Esophagus squamous epithelium (tissue), 5 donors: Measurements from ENCODE around the gene HS6ST2. TPM values are rescaled to one million over a fixed set of nuclear protein-coding genes. Genes with fewer than 3 reads are reported as not detected.

Experiments
- DNase-seq: peaks from one replicate; lab custom pipeline; 2025; lab: John Stamatoyannopoulos, UW
- H3K27ac ChIP-seq, 4 donors: fragments of 200-600 bp; sonication (generic); one replicate each; pipeline ENCODE4 v1.5.1; 2016 to 2019; ENCODE audit warnings: mild to moderate bottlenecking in 1 of 4
- H3K27me3 ChIP-seq, 4 donors: fragments of 200-600 bp; sonication (generic); 1 replicate in 3 of 4; 2 replicates in 1 of 4; pipeline versions ENCODE4 v1.5.1 to v1.6.0; 2017 to 2021; ENCODE audit warnings: antibody characterized with exemption in 1 of 4
- H3K36me3 ChIP-seq, 3 donors: fragments of 200-600 bp; sonication (generic); one replicate each; pipeline ENCODE4 v1.5.1; 2016 to 2019
- H3K4me1 ChIP-seq, 3 donors: fragments of 200-600 bp; sonication (generic); one replicate each; pipeline ENCODE4 v1.5.1; 2017 to 2019
- H3K4me3 ChIP-seq, 4 donors: fragments of 200-600 bp; sonication (generic); 1 replicate in 3 of 4; 2 replicates in 1 of 4; pipeline ENCODE4 v1.5.1; 2016 to 2019; ENCODE audit warnings: mild to moderate bottlenecking in 2 of 4, moderate library complexity in 1 of 4
- H3K9me3 ChIP-seq, 3 donors: fragments of 200-600 bp; sonication (generic); one replicate each; pipeline ENCODE4 v1.5.1; 2016 to 2019
- POLR2A ChIP-seq, 4 donors: fragments of 450-650 bp; IDR thresholded peaks; one replicate each; pipeline ENCODE4 v1.6.1; 2017; ENCODE audit warnings: antibody characterized with exemption in 4 of 4, mild to moderate bottlenecking in 4 of 4, moderate library complexity in 3 of 4
- WGBS, 2 donors: methylation state at CpG; one replicate each; pipeline ENCODE4 v1.1.5; 2018; 5-methylcytosine and 5-hydroxymethylcytosine counted together
- intact Hi-C: fragments of 100-400 bp; cut with DNase I; formaldehyde crosslinking; loops from one replicate; pipeline ENCODE4 v1.15.0; 2022
- total RNA-seq, 4 donors: library from RNA; depleted of rRNA; stranded (reverse); fragments of >200 nt; gene quantifications; one replicate each; pipeline ENCODE4 v1.1.0, GENCODE V29; 2016
- TF ChIP-seq, protein P1 (sequence below), 6 experiments: fragments of 450-650 bp in 4 of 6; fragments of 200-600 bp in 2 of 6; sonication (generic) in 2 of 6; IDR thresholded peaks; one replicate each; pipeline ENCODE4 v1.5.1; 2016 to 2019; ENCODE audit warnings: antibody characterized with exemption in 6 of 6, mild to moderate bottlenecking in 4 of 6, moderate library complexity in 4 of 6
- donor health status: DM: yes; HTN: yes; CAD: no.

Gene HS6ST2
- total RNA-seq, 4 donors from 2014 or later = 6.3 to 9.0 (median 7.1) TPM

DNA sequence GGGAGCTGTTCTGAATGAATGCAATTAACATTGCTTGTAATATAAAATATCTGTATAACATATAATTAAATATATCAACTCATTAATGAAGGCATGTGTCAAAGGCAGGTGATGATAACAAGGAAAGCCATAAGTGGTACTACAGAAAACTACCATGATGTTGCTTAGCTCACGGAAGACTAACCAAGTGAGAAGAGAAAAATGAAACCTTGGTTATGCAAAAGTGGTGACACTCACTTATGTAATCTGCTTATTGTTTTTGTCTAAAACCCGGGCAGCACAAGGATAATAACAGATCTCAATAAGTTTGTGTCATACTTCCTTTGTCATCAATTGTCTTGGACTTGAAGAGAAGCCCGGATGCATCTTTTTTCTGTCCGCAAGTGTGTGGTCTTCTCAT lies 156.4 kb downstream of the HS6ST2 start:
- intact Hi-C loops = no loop called here
- TF ChIP-seq POLR2A (IDR thresholded peaks at IDR 0.05) = no peak
- TF ChIP-seq, protein P1, sequence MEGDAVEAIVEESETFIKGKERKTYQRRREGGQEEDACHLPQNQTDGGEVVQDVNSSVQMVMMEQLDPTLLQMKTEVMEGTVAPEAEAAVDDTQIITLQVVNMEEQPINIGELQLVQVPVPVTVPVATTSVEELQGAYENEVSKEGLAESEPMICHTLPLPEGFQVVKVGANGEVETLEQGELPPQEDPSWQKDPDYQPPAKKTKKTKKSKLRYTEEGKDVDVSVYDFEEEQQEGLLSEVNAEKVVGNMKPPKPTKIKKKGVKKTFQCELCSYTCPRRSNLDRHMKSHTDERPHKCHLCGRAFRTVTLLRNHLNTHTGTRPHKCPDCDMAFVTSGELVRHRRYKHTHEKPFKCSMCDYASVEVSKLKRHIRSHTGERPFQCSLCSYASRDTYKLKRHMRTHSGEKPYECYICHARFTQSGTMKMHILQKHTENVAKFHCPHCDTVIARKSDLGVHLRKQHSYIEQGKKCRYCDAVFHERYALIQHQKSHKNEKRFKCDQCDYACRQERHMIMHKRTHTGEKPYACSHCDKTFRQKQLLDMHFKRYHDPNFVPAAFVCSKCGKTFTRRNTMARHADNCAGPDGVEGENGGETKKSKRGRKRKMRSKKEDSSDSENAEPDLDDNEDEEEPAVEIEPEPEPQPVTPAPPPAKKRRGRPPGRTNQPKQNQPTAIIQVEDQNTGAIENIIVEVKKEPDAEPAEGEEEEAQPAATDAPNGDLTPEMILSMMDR (IDR thresholded peaks at IDR 0.05) = no peak
- Histone ChIP-seq H3K4me3 (no peak overlapping the region), H3K27ac (no peak overlapping the region), H3K9me3 (no peaks in the 10 kb centered on the region), H3K27me3 (no peaks in the 10 kb centered on the region), H3K4me1 (no peaks in the 10 kb centered on the region), H3K36me3 (no peaks in the 10 kb centered on the region)
- WGBS, 2 donors = 66 to 68% methylated on average over 3 to 4 of the region's 4 CpGs
- no peak for DNase-seq

DNA sequence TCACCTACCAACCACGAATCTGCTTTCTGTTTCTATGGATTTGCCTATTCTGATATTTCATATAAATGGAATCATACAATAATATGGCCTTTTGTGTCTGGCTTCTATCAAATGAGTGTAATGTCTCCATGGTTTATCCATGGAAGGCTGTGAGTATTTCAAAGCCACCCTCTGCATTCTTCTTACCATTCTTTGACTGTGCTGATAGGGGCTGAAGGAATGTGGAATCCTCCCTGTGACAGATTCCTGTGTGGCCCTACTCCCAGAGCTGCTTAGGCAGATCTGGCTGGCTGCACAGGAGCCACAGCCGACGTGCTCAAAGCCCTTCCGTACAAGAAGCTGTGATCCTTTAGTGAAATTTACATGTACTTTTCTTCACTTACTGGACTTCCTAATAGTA lies 163.2 kb downstream of the HS6ST2 start:
- Histone ChIP-seq H3K27ac (no peak overlapping the region), H3K4me1 (no peaks in the 10 kb centered on the region), H3K27me3 (no peaks in the 10 kb centered on the region), H3K36me3 (no peaks in the 10 kb centered on the region), H3K9me3 (no peaks in the 10 kb centered on the region), H3K4me3 (no peak overlapping the region)
- DNase-seq = no peak
- WGBS, 2 donors = 75 to 85% methylated on average over 4 of the region's 4 CpGs
- TF ChIP-seq POLR2A (IDR thresholded peaks at IDR 0.05) = no peak
- TF ChIP-seq, protein P1 (IDR thresholded peaks at IDR 0.05) = no peak
- intact Hi-C loops = no loop called here

DNA sequence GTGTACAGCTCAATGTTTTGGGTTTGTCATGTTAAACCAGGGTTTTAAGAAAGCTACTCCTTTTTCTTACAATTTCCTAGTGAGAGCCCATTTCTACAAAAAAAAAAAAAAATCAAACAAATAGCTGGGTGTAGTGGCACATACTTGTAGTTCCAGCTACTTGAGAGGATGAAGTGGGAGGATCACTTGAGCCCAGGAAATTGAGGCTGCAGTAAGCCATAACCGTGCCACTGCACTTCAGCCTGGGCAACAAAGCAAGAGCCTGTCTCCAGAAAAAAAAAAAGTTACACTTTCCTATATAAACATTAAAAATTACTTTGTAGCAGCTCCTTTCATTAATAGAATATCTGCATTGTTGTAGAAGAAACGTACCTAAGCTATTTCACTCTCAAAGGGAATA lies 166.7 kb downstream of the HS6ST2 start:
- Histone ChIP-seq H3K9me3 (no peaks in the 10 kb centered on the region), H3K27ac (no peak overlapping the region), H3K27me3 (no peaks in the 10 kb centered on the region), H3K4me1 (no peaks in the 10 kb centered on the region), H3K36me3 (no peaks in the 10 kb centered on the region), H3K4me3 (no peak overlapping the region)
- intact Hi-C loops = no loop called here
- WGBS, 2 donors = 73 to 83% methylated on average over 2 of the region's 2 CpGs
- TF ChIP-seq, protein P1 (IDR thresholded peaks at IDR 0.05) = no peak
- no peak for TF ChIP-seq POLR2A (IDR thresholded peaks at IDR 0.05)
- no peak for DNase-seq

DNA sequence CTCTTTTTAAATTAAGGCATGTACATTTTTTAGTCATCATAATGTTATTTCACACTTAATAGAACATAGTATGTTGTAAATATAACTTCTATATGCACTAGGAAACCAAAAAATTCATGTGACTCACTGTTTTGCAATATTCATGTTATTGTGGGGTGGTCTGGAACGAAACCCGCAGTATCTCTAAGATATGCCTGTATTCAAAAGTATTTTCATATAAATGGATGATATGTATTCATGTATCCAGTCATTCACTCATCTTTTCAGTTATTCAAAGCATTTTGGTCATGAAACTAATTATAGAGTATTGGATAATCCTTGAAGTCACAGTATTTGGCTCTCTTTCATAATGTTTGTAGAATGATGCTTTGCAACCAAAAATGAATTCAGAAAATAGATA lies 168.1 kb downstream of the HS6ST2 start:
- WGBS, 2 donors = 79 to 89% methylated on average over 2 of the region's 2 CpGs
- TF ChIP-seq, protein P1 (IDR thresholded peaks at IDR 0.05) = no peak
- no peak for TF ChIP-seq POLR2A (IDR thresholded peaks at IDR 0.05)
- intact Hi-C loops = no loop called here

DNA sequence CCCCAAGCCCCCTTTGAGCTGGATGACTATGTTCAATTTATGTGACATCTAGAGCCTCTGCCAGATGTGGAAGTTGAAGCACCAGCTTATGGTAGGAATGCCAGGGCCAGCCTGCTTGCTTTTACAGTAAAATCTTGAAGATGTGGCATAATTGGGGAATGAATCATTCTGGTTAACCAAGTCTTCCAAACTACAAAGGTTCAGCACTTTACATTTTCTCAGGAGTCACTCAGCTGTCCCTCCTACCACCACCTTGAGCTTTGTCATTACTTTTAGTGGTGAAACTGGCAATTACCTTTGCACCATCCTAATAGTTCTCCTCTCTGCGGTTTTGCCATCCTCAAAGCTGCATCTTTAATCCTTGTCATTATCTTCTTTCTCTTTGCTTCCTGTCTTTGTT lies 172.2 kb downstream of the HS6ST2 start:
- H3K36me3 ChIP-seq = no peaks in the 10 kb centered on the region
- intact Hi-C loops = no loop called here
- no peaks in the 10 kb centered on the region for H3K4me1 ChIP-seq

More for the DNA sequence above, 168.1 kb downstream of the HS6ST2 start:
- no peaks in the 10 kb centered on the region for H3K4me1 ChIP-seq
- H3K4me3 ChIP-seq = no peak overlapping the region
- H3K27me3 ChIP-seq = no peaks in the 10 kb centered on the region
- no peak for DNase-seq
- no peak overlapping the region for H3K27ac ChIP-seq
- no peaks in the 10 kb centered on the region for H3K9me3 ChIP-seq
- H3K36me3 ChIP-seq = no peaks in the 10 kb centered on the region

More for the DNA sequence above, 172.2 kb downstream of the HS6ST2 start:
- Histone ChIP-seq H3K4me3 (no peak overlapping the region), H3K9me3 (no peaks in the 10 kb centered on the region), H3K27me3 (no peaks in the 10 kb centered on the region), H3K27ac (no peak overlapping the region)
- no peak for TF ChIP-seq POLR2A (IDR thresholded peaks at IDR 0.05)
- TF ChIP-seq, protein P1 (IDR thresholded peaks at IDR 0.05) = no peak
- DNase-seq = no peak
- WGBS, 2 donors = 65 to 80% methylated on average over 1 of the region's 1 CpG
